ENCODE data around the gene LIG1.

The LIG1 gene

GRCh38 chr19:48069435-48069834 lies 100.7 kb downstream of the LIG1 start:
- no peak for DNase-seq
